Pulmonary artery endothelial cell (primary cell): ENCODE data around the gene EFCAB8. TPM values are rescaled to one million over a fixed set of nuclear protein-coding genes. Genes with fewer than 3 reads are reported as not detected.

Experiments used
- DNase-seq: peaks from one replicate; pipeline ENCODE4 v3.0.0-alpha.2; 2011; ENCODE audit warnings: low read depth, low spot score
- total RNA-seq: library from RNA; depleted of rRNA; stranded (reverse); fragments of >200 nt; gene quantifications from 2 replicates; pipeline ENCODE4 v1.2.3, GENCODE V29; 2014

The EFCAB8 gene
- total RNA-seq, 1 donor from 2014 or later = 0.07 TPM

DNA sequence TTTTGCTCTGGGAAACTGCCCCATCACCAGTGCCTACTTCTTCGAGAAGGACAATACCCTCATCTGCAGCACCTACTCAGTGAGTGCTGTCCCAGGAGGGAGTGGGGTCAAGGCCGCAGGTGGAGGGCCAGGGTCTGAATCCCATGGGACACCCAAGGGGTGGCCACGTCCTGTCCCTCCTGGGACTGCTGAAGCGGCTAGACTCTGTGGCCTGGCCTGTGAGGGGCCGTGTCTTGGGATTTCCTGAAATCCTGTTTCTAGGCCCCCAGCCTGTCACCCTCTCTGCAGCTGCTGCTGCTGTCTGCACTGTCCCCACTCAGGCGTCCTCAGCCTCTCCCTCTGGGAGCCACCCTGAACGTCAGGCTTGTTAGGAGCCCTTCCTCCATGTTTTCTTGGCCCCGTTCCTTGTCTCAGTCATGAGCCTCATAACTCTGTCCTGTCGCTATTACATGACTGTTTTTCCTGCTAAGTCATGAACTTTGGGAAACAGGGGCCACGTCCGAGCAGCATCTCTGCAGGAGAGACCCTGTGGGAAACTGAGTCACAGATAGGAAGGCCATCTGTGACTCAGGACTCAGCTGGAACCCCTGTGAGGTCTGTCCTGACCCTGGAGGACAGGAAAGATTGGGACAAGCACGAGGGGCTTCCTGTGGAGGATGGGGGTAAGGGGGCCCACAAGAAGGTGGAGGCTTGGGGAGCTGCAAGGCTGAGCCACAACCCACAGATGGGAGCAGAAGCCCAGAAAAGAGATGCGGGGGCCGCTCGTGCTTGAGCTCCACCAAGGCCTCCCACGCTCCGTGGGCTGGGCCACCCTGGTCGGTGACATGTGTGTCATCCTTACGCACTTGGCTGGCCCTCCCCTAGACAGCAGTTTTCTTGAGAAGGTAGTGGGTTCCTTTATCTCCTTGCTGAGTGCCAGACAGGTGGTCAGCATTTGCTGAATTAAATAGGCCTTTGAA, 49.9 kb downstream of the EFCAB8 start:
- DNase-seq = no peak

DNA sequence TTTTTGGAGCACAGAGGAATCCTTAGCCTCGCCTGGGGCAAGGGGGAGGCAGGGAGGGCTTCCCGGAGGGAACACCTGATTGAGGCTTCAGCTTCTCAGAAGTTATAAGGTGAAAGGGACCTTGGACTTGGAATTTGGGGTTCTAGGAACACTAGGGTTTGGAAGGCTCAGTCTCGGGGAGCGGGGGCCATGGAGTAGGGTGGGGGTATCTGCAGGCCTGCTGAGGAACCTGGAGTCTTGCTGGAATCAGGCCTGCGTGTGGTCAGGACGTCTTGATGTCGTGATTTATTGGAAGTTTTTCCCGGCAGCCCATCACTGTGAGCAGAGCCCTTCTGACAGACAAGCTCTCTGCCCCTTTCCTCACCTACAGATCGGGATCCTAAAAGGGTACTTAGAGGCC, 50.7 kb downstream of the EFCAB8 start:
- DNase-seq = no peak

DNA sequence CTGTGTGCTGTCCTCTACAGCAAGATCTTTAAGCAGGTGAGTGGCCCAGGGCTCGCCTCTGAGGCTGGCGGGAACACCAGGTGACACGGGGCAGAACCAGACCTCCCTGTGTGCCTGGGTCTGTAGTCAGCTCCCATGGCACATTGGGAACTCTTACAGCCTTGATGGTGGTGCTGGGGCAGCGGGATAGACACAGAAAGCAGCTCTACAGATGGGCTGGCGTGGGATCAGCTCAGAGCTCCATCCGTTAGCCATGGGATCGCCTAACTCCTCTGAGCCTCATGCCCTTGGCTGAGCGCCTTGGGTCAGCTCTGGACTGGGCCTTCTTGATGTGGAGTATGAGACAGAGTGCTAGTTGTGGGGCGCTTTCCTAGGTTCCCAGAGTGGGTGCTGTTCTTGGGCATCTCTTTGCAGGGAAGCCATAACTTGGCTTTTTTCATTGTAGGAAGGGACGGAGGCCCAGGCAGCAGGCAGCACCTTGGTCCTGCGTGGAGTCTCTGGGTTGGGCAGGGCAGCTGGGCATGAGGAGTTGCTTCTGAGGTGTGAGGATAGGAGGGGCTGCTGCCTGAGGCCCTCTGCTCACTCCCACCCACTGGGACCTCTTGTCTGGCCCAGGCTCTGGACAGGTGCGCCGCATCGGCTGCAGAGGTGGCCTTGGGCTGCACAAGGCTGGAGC, 51.3 kb downstream of the EFCAB8 start:
- no peak for DNase-seq

DNA sequence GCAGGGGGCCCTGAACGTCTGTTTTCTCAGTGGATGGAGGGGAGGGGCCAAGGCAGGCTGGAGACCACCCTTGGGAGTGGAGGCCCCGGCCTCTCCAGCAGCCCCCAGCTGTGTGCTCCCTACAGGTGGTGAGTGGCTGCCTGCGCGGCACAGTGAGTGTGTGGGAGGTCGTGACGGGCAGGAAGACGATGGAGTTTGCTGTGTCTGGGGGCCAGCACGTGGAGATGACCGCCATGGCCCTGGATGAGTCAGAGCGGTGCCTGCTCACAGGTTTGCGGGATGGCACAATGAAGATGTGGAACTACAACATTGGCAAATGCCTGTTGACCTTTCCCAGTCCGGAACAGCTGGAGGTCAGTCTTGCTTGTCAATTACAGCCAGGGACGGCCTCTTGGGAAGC, 52.6 kb downstream of the EFCAB8 start:
- no peak for DNase-seq

DNA sequence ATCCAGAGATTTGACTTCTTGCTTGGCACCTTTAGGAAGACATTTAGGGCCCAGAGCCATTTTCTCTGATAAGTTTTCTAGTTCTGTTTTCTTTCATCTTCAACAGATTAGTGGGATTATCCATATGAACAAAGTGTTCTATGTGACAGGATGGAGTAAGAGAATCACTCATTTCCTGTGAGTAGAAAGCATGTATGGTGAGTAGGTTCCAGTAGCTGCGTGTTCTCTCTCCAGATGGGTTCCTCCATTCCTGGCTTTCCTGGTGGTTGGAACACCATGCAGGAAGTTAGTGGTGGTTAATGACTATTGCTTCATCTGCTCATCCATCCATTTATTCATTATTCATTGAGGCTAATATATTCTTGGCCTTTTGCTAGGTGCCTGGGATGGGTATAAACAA, 54.0 kb downstream of the EFCAB8 start:
- no peak for DNase-seq

DNA sequence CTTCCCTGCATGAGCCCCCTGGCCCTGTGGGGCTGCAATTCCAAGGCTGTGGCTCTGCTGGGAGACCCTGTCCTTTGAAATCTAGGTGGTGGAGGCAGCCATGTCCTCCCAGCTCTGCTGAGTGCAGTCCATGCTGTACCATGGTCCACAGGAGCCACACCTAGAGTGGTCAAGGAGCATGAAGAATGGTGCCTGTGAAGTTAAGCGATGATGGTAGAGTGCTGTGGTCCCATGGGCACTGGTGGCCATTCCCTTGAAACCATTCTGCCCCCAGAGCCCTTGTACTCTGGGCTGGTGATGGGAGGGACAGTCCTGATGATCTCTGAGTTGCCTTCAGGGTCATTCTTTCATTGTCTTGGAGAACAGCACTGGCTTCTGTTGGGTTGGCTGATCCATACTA, 55.3 kb downstream of the EFCAB8 start:
- no peak for DNase-seq

DNA sequence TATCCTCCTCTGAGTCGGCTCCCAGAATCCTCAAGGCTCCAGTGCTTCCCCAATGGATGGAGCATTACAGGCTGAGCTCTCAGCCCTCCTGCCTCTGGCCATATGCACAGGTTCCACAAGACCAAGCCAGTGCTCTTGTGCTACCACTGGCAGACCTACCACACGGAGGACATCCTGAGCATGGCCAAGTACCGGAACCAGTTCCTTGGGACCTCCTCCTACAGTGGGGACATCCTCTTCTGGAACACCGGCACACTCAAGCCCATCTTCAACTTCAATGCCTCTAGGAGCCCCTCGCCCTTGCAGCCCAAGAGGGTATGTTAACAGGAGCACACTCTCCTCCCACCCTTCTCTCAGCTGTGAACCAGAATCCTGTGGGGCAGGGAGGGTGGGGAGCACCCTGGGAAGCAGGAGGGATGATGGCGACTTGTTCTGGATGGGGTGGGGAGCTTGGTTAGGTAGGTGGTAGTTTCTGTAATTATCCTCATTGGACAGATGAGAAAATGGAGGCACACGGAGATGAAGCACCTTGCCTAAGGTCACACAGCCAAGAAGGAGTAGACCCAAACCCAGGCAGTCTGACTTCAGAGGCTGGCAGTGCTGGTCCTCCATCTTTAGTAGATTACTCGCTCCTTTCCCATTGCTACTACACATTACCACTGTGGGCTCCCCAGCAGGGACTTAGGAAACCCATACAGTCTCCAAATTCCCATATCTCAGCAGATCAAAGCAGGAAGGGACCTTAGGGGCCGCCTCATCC, 58.6 kb downstream of the EFCAB8 start:
- DNase-seq = no peak

DNA sequence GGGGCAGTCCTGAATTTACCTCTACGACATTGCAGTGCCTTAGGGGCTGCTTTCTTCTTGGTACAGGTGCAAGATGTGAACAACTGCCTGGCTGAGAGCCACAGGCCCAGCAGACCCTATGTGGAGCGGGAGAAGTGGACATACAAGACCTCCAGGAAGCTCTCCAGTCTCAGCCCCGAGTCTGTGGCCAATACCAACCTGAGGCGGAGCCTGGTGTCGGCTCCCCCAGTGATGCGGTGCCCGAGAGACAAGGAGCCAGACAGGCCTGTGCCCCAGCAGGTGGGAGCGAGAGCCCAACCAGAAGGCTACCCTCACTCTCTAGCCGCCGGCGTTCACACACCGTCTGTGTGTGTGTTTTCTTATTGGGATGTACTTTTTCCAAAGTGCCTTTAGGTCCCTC, 59.6 kb downstream of the EFCAB8 start:
- no peak for DNase-seq

DNA sequence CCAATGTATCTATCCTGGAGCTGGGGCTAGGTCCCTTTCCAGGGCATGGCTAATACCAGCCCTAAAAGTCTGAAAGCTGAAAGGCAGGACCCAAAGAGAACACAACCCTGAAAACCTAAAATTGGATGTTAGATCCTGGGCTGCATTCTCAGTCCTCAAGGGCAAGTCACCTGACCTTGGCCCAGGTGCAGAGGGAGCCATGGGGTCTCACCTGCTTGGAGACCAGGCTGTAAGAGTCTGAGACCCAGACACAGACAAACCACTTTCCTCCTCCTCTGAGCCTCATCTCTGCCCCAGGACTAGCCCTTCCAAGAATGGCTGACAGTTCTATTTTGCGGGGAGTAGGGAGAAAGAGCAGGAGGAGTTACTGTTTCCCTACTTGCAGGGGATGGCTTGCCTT, 60.0 kb downstream of the EFCAB8 start:
- DNase-seq = no peak

DNA sequence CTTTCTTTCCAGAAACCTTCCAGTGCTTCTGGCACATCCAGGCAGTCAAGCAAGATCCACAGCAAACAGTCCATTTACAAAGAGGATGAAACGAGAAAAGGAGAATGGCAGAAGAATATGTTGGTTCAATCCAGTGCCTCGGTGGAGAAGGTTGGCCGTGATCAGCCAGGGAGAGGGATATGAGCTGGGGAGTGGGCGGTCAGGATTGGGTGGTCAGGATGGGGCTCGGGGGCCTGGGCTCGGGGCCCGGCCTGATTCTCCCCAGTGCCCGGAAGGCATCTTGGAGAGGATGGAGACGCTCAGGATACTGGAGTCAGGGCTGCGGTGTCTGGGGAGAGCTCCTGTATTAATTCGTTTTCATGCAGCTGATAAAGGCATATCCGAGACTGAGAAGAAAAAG, 61.3 kb downstream of the EFCAB8 start:
- no peak for DNase-seq

DNA sequence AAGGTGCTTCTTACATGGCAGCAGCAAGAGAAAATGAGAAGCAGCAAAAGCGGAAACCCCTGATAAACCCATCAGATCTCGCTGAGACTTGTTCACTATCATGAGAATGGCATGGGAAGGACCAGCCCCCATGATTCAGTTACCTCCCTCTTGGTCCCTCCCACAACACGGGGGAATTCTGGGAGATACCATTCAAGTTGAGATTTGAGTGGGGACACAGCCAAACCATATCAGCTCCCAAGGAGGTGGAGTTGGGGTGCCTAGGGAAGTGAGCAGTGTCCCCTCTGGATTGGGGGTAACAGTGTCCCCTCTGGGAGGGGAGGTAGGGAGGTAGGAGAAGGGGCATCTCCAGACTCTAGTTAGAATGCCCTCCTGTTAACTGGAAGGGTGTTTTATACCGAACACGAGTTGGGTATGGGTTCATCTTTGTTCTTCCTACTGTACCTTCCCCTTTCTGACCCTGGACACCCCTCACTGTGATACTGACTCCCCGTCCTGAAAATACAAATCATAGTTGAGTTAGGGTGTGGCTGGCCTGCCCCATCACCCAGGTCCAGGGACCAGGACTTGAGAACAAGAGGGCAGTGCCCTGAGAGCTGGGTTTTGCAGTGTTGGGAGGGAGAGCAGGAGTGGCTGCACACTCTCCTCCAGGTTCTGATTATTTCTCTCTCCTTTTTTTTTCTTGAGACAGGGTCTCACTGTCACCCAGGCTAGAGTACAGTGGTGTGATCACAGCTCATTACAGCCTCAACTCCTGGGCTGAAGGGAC, 62.0 kb downstream of the EFCAB8 start:
- DNase-seq = no peak

DNA sequence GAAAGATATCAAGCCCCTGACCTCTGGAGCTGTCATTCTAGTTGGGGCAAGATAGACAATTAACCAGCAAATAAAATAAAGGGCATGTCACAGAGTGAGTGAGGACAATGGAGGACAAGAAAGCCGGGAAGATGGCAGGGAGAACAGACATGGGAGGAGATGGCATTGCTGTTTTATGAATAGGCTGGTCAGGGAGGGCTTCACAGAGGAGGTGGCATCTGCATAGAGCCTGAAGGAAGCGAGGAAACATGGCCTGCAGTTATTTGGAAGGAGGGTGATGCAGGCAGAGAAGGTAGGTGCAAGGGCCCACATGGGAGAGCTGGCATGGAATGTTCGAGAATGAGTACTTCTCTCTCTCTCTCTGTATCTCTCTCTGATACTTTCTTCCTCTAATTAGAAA, 63.7 kb downstream of the EFCAB8 start:
- DNase-seq = no peak

DNA sequence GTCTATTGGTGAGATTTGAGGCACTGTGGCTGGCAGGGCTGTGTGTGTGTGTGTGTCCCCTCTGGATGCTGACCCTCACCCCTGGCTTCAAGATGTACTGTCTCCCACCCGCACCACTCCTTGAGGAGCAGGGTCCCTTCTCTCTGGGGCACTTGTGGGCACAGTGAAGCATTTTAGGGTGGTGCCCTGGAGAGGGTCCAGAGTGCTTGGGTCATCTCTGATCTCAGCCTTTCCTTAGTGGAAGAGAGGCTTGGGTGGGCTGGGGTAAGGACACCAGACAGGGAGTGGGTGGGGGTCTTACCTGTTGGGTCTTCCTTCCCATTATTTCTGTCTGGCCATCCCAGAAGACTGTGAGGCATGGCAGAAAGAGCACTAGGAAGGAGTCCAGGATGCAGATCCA, 66.1 kb downstream of the EFCAB8 start:
- no peak for DNase-seq

DNA sequence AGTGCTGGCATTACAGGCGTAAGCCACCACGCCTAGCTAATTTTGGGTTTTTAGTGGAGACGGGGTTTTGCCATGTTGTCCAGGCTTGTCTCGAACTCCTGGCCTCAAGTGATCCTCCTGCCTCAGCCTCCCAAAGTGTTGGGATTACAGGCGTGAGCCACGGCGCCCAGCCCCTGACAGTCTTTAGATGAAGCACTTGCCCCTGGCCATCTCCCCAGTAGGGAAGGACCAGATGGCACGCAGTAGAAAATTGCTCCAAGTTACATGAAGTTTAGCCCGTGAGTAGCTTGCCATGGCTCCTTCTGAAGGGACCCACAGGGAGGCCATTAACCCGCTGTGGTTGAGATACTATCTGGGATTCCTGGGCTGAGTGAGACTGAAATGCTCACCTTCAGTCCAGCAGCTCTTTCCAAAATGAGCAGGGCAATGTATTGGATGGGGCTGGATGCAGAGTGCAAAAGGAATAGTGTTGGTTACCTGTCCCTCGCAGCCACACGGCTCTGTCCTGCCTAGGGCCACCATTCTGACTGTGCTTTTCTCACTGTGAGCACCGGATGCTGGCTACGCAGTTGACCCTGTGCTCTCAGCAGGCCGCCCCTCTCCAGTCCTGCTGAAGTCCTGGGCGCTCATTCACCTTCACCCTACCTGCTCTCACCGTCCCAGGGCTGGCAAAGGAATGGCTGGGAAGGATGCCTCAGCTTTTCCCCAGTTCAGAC, 66.9 kb downstream of the EFCAB8 start:
- DNase-seq = no peak

DNA sequence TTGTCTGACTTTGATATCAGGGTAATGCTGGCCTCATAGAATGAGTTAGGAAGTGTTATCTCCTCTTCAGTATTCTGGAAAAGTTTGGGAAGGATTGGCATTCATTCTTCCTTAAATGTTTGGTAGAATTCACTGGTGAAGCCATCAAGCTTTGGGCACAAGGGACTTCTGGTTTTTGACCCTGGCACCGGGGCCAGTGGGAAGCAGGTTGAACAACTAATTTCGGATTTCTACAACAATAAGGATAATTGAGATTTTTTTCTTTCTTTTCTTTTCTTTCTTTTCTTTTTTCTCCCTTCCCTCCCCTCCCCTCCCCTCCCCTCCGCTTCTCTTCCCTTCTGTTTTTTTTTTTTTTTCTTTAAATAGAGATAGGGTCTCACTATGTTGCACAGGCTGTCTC, 70.4 kb downstream of the EFCAB8 start:
- no peak for DNase-seq

DNA sequence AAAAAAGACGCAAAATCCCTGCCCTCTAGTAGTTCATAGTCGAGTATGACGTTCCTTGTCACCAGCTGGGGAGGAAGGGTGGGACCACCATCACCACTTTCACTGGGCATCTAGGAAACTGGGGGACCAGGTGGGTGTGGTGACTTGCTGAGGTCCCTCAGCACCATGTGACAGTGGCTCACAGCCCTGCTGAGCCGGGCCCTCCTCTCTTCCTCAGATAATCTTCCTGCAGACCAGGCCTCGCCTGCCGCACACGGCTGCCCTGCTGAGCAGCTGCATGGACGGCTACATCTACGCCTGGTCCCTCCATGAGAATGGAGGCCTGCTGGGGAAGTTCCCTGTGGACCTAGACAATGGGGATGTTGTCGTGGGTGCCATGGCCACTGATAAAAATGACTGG, 71.5 kb downstream of the EFCAB8 start:
- no peak for DNase-seq

DNA sequence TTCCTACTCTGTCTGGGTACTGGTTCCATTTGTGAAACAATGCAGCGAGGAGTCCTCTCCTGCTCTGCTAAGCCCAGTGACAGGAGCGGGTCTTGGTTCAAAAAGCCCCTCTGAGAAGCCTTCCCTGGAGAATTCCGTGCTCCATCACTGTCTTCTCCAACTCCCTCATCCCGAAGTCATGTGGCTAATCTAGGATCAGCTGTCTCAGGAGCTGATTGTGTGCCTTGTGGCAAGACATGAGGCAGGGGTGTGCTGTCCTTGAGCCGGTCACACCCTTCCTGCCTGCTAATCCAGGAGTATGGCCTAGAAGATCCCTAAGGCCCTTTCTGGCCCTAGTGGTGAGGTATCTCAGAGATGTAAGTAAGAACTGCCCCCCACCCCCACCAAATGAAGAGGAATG, 72.0 kb downstream of the EFCAB8 start:
- no peak for DNase-seq

DNA sequence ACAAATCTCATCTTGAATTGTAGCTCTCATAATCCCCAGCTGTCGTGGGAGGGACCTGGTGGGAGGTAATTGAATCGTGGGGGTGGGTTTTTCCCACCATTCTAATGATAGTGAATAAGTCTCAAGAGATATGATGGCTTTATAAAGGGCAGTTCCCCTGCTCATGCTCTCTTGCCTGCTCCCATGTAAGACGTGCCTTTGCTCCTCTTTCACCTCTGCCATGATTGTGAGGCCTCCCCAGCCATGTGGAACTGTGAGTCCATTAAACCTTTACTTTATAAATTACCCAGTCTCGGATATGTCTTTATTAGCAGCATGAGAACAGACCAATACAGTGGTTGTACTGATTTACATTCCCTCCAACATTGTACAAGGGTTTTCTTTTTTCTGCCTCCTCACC, 75.9 kb downstream of the EFCAB8 start:
- DNase-seq = no peak

DNA sequence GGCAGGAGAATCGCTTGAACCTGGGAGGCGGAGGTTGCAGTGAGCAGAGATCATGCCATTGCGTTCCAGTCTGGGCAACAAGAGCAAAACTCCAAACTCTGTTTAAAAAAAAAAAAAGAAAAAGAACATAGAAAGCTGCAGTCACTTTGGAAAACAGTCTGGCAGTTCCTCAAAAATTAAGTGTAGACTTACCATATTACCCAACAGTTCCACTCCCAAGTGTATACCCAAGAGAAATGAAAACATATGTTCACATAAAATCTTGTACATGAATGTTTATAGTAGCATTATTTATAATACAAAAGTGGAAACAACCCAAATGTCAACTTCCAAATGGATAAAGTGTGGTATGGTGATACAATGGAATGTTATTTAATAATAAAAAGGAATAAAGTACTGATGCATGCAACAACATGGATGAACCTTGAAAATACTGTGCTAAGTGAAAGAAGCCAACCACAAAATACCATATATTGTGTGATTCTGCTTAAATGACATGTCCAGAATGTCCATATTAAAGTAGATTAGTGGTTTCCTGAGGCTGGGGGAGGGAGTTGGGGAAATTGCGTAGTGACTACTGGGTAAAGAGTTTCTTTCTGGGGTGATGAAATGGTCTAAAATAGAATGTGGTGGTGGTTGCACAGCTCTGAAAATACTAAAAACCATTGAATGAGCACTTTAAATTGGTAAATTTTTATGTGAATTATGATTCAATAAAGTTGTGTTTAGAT, 82.6 kb downstream of the EFCAB8 start:
- DNase-seq = no peak

DNA sequence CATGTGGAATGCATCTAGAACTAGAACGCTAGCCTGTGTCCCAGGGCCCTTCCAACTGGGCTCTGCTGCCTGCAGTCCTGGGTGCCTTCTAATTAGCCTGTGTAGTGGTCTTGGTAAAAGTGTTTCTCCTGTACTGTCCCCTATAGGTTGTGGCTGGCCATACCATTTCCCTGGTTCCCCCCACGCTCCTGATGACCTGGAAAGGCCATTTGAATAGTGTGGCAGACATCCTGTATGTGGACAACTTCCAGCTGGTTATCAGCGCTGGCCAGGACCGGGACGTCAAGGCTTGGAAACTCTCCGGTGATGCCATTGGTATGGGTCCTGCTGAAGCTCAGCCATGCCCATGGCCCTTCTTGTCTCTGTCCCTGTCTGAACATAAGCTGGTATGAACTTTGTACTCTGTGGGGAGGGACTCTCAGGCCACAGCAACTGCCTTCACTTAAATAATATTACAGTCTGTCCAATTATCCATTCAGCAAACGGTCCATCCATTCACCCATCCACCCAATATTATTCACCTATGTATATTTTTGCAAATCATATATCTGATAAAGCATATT, 84.8 kb downstream of the EFCAB8 start:
- DNase-seq = no peak
